ENCODE measurements around the gene OGDH. TPM values are rescaled to one million over a fixed set of nuclear protein-coding genes. Genes with fewer than 3 reads are reported as not detected.

Gene OGDH
- total RNA-seq, 1 donor from 2014 or later, result 102 TPM

DNA sequence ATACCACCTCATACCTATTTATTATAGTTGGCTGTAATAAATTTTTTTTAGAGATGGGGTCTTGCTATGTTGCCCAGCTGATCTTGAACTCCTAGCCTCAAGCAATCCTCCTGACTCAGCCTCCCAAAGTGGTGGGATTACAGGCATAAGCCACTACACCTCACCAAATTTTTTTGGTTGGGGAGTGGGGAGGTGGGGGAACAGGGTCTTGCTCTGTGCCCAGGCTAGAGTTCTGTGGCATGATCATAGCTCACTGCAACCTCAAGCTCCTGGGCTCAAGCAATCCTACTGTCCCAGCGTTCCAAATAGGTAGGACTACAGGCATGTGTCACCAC lies 3.9 kb upstream of the OGDH start:
- H3K4me1 Mint-ChIP-seq (ENCODE audit: low read depth, unreplicated experiment), result peaks cover 5% of the 10 kb centered on the region
- TF ChIP-seq, protein P1, sequence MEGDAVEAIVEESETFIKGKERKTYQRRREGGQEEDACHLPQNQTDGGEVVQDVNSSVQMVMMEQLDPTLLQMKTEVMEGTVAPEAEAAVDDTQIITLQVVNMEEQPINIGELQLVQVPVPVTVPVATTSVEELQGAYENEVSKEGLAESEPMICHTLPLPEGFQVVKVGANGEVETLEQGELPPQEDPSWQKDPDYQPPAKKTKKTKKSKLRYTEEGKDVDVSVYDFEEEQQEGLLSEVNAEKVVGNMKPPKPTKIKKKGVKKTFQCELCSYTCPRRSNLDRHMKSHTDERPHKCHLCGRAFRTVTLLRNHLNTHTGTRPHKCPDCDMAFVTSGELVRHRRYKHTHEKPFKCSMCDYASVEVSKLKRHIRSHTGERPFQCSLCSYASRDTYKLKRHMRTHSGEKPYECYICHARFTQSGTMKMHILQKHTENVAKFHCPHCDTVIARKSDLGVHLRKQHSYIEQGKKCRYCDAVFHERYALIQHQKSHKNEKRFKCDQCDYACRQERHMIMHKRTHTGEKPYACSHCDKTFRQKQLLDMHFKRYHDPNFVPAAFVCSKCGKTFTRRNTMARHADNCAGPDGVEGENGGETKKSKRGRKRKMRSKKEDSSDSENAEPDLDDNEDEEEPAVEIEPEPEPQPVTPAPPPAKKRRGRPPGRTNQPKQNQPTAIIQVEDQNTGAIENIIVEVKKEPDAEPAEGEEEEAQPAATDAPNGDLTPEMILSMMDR (IDR thresholded peaks at IDR 0.05; ENCODE audit: partially characterized antibody, unreplicated experiment), result no peak
- H3K27ac Mint-ChIP-seq (ENCODE audit: unreplicated experiment), result no peak overlapping the region
- H3K36me3 Mint-ChIP-seq (ENCODE audit: unreplicated experiment), result no peaks in the 10 kb centered on the region
- H3K4me3 Mint-ChIP-seq (ENCODE audit: unreplicated experiment), result no peak overlapping the region
- no peak for DNase-seq
- H3K9me3 Mint-ChIP-seq (ENCODE audit: unreplicated experiment), result peaks cover 17% of the 10 kb centered on the region
- peaks cover 13% of the 10 kb centered on the region for H3K27me3 Mint-ChIP-seq (ENCODE audit: unreplicated experiment)

GRCh38 chr7:44603193-44603592 lies 3.2 kb upstream of the OGDH start:
- H3K9me3 Mint-ChIP-seq (ENCODE audit: unreplicated experiment), result peaks cover 18% of the 10 kb centered on the region
- H3K4me3 Mint-ChIP-seq (ENCODE audit: unreplicated experiment), result no peak overlapping the region
- TF ChIP-seq, protein P1 (IDR thresholded peaks at IDR 0.05; ENCODE audit: partially characterized antibody, unreplicated experiment), result no peak
- no peak for DNase-seq
- H3K36me3 Mint-ChIP-seq (ENCODE audit: unreplicated experiment), result no peaks in the 10 kb centered on the region
- no peak overlapping the region for H3K27ac Mint-ChIP-seq (ENCODE audit: unreplicated experiment)
- peaks cover 13% of the 10 kb centered on the region for H3K27me3 Mint-ChIP-seq (ENCODE audit: unreplicated experiment)
- peaks cover 5% of the 10 kb centered on the region for H3K4me1 Mint-ChIP-seq (ENCODE audit: low read depth, unreplicated experiment)

- Mint-ChIP-seq H3K27ac (ENCODE audit: unreplicated experiment) (peak overlapping the region; percentile 99), H3K4me3 (ENCODE audit: unreplicated experiment) (peak overlapping the region; percentile 63), H3K36me3 (ENCODE audit: unreplicated experiment) (no peaks in the 10 kb centered on the region), H3K4me1 (ENCODE audit: low read depth, unreplicated experiment) (peaks cover 5% of the 10 kb centered on the region), H3K27me3 (ENCODE audit: unreplicated experiment) (peaks cover 13% of the 10 kb centered on the region), H3K9me3 (ENCODE audit: unreplicated experiment) (peaks cover 17% of the 10 kb centered on the region)
- no peak for DNase-seq
- TF ChIP-seq, protein P1 (IDR thresholded peaks at IDR 0.05; ENCODE audit: partially characterized antibody, unreplicated experiment), result no peak
These were observed 1.5 kb upstream of the OGDH start for GRCh38 chr7:44604941-44605340.

GRCh38 chr7:44607141-44608068 lies 978 bp downstream of the OGDH start:
- H3K36me3 Mint-ChIP-seq (ENCODE audit: unreplicated experiment), result no peaks in the 10 kb centered on the region
- no peak for DNase-seq
- TF ChIP-seq, protein P1 (IDR thresholded peaks at IDR 0.05; ENCODE audit: partially characterized antibody, unreplicated experiment), result no peak
- H3K4me3 Mint-ChIP-seq (ENCODE audit: unreplicated experiment), result peak overlapping the region; percentile 98
- H3K9me3 Mint-ChIP-seq (ENCODE audit: unreplicated experiment), result peaks cover 16% of the 10 kb centered on the region
- H3K27ac Mint-ChIP-seq (ENCODE audit: unreplicated experiment), result peak overlapping the region; percentile 99
- H3K4me1 Mint-ChIP-seq (ENCODE audit: low read depth, unreplicated experiment), result peaks cover 5% of the 10 kb centered on the region
- H3K27me3 Mint-ChIP-seq (ENCODE audit: unreplicated experiment), result peaks cover 13% of the 10 kb centered on the region

All from glutamatergic neuron (in vitro differentiated cells).